Measurements from ENCODE around the gene RNASE1. TPM values are rescaled to one million over a fixed set of nuclear protein-coding genes. Genes with fewer than 3 reads are reported as not detected.

Gene RNASE1
- total RNA-seq, 4 donors from 2014 or later, result 999 to 1,585 (median 1,253) TPM

DNA sequence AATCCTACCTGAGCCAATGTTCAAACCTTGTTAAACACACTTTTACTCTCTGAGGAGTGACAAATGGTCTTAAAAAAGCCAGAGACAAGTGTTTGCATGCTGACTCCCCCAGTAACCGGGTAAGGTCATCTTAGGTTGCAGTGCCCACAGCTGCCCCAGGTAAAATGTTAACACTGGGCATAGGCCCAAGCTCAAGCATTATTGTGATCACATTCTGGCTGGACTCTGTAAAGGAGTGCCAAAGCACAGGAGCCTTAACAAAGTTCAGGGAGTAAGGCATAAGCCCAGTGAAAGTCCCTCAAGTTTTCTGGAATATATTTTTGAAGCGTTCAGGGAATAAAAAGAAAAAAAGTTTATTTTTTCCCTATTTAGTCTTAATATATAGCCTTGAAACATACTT, 48.3 kb downstream of the RNASE1 start:
- DNase-seq (ENCODE audit: low spot score), result no peak
- ATAC-seq (ENCODE audit: low FRiP score), result no peak
- TF ChIP-seq, protein P1, sequence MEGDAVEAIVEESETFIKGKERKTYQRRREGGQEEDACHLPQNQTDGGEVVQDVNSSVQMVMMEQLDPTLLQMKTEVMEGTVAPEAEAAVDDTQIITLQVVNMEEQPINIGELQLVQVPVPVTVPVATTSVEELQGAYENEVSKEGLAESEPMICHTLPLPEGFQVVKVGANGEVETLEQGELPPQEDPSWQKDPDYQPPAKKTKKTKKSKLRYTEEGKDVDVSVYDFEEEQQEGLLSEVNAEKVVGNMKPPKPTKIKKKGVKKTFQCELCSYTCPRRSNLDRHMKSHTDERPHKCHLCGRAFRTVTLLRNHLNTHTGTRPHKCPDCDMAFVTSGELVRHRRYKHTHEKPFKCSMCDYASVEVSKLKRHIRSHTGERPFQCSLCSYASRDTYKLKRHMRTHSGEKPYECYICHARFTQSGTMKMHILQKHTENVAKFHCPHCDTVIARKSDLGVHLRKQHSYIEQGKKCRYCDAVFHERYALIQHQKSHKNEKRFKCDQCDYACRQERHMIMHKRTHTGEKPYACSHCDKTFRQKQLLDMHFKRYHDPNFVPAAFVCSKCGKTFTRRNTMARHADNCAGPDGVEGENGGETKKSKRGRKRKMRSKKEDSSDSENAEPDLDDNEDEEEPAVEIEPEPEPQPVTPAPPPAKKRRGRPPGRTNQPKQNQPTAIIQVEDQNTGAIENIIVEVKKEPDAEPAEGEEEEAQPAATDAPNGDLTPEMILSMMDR (IDR thresholded peaks at IDR 0.05), result no peak

DNA sequence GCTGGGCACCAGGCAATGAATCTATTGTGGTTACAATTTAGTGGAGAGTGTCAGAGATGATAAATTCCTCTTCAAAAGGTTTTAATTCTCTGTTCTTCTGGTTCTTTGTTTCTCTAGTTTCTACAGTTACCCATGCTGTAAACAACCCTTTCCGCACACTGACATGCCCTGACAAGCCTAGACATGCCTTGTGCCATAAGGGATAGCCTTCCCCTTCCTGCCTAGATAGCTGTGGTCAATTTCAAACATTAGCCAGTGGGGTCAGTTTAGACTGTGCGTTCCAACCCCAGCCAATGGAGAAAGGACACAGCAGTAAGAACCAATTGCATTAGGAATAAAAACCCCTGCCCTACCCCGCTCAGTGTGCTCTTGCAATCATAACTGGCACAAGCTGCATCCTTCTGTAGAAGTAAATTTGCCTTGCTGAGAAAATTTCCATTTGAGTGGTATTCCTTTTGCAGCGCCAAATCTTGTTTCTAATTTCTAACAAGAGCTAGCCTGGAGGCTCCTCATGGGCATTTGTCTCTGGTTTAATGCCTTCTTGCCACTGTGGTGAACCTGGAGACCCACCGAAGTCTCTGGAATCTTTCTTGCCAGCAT, 50.6 kb downstream of the RNASE1 start:
- ATAC-seq (ENCODE audit: low FRiP score), result no peak
- no peak for DNase-seq (ENCODE audit: low spot score)
- TF ChIP-seq, protein P1 (IDR thresholded peaks at IDR 0.05), result no peak

Other genes starting within 250 kb of the RNASE1 start
- gene RNASE9, start 241.8 kb downstream of the RNASE1 start, total RNA-seq, result not detected
- gene RNASE11, start 214.8 kb downstream of the RNASE1 start, total RNA-seq, result not detected
- gene RNASE12, start 211.5 kb downstream of the RNASE1 start, total RNA-seq, result not detected
- not detected for gene OR6S1, start 161.2 kb downstream of the RNASE1 start, total RNA-seq
- gene RNASE4, start 118.3 kb downstream of the RNASE1 start, total RNA-seq, result 100 to 1,000 TPM; 115 to 280 (median 181) TPM
- gene ANG, start 114.1 kb downstream of the RNASE1 start, total RNA-seq, result 100 to 1,000 TPM in 1 of 4 donors, 10 to 100 TPM in 3; 24.4 to 114 (median 45.6) TPM
- gene EDDM3A, start 57.0 kb downstream of the RNASE1 start, total RNA-seq, result not detected
- gene EDDM3B, start 34.4 kb downstream of the RNASE1 start, total RNA-seq, result not detected
- gene RNASE6, start 21.6 kb downstream of the RNASE1 start, total RNA-seq, result 10 to 100 TPM; 18.0 to 48.5 (median 30.1) TPM
- not detected for gene RNASE3, start 88.5 kb upstream of the RNASE1 start, total RNA-seq
- gene RNASE2, start 152.6 kb upstream of the RNASE1 start, total RNA-seq, result 1 to 10 TPM; 2.5 to 8.2 (median 5.5) TPM
- gene METTL17, start 187.1 kb upstream of the RNASE1 start, total RNA-seq, result 10 to 100 TPM; 36.8 to 89.7 (median 51.3) TPM
- gene SLC39A2, start 196.4 kb upstream of the RNASE1 start, total RNA-seq, result not detected
- gene NDRG2, start 222.2 kb upstream of the RNASE1 start, total RNA-seq, result 100 to 1,000 TPM; 169 to 444 (median 218) TPM
- gene TPPP2, start 227.4 kb upstream of the RNASE1 start, total RNA-seq, result not detected
- not detected for gene RNASE13, start 232.0 kb upstream of the RNASE1 start, total RNA-seq
- gene RNASE7, start 239.5 kb upstream of the RNASE1 start, total RNA-seq, result not detected

Data from omental fat pad (tissue), 4 donors.